Type B pancreatic cell (in vitro differentiated cells): ENCODE results near the gene RNU1-4. TPM values are rescaled to one million over a fixed set of nuclear protein-coding genes. Genes with fewer than 3 reads are reported as not detected.
"Not testable (repeated sequence)": the region's sequence is repeated elsewhere in the genome, so short reads cannot be mapped to it uniquely, and the experiment has no call there.

Source experiments
- DNase-seq: peaks from one replicate; pipeline ENCODE4 v3.0.0; 2021; ENCODE audit warnings: mixed read lengths; ENCODE audit not compliant: unreplicated experiment; ENCODE audit errors: extremely low spot score
- H3K27ac Mint-ChIP-seq: 2 replicates; pipeline ENCODE4 v1.8.0; 2021; ENCODE audit warnings: mild to moderate bottlenecking, mixed read lengths
- H3K27me3 Mint-ChIP-seq: 2 replicates; pipeline ENCODE4 v1.8.0; 2021; ENCODE audit warnings: mixed read lengths
- H3K36me3 Mint-ChIP-seq: 2 replicates; pipeline ENCODE4 v1.8.0; 2021; ENCODE audit warnings: mixed read lengths
- H3K4me1 Mint-ChIP-seq: one replicate; pipeline ENCODE4 v1.8.0; 2021; ENCODE audit warnings: mixed read lengths; ENCODE audit not compliant: unreplicated experiment
- H3K4me3 Mint-ChIP-seq: 2 replicates; pipeline ENCODE4 v1.8.0; 2021; ENCODE audit warnings: mild to moderate bottlenecking, mixed read lengths
- H3K9me3 Mint-ChIP-seq: 2 replicates; pipeline ENCODE4 v1.8.0; 2021; ENCODE audit warnings: mixed read lengths
- total RNA-seq: library from RNA; stranded (reverse); gene quantifications from 2 replicates; pipeline ENCODE4 v1.2.1, GENCODE V29; 2021; ENCODE audit warnings: low replicate concordance
- TF ChIP-seq, protein P1 (sequence below): fragments of 200-600 bp; sonication (generic); conservative IDR thresholded peaks from 2 replicates; pipeline ENCODE4 v1.5.0; 2021; ENCODE audit warnings: antibody characterized with exemption, mild to moderate bottlenecking

The RNU1-4 gene
- total RNA-seq, 1 donor from 2014 or later = 3,564 TPM

- H3K4me3 Mint-ChIP-seq, DNase-seq, H3K27me3 Mint-ChIP-seq, H3K36me3 Mint-ChIP-seq, H3K27ac Mint-ChIP-seq, H3K4me1 Mint-ChIP-seq, H3K9me3 Mint-ChIP-seq: not testable (repeated sequence)
Measured at GRCh38 chr1:16703141-16703540, 37.2 kb upstream of the RNU1-4 start.

DNA sequence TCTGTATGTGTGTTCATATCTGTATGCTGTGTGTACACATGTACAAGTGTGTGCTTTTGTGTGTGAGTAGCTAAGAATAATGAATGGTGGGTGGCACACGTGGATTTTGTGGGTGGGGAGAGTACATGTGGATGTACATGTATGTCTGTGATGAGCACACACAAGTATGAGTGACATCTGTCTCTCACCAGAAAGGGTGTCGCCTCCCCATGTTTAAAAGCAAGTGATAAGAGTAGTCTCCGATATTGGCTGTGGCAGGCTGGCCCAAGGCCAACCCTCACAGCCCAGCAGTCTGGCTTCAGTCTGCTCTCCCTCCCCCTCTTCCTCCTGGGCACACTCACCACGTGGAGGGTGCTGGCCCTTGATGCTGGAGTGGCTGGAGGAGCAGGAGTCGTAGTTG lies 36.7 kb upstream of the RNU1-4 start:
- not testable (repeated sequence) for H3K4me1 Mint-ChIP-seq, H3K4me3 Mint-ChIP-seq, DNase-seq, H3K27me3 Mint-ChIP-seq, H3K27ac Mint-ChIP-seq, H3K36me3 Mint-ChIP-seq, H3K9me3 Mint-ChIP-seq

GRCh38 chr1:16704076-16704475 lies 36.2 kb upstream of the RNU1-4 start:
- not testable (repeated sequence) for DNase-seq, H3K9me3 Mint-ChIP-seq, H3K4me1 Mint-ChIP-seq, H3K36me3 Mint-ChIP-seq, H3K27me3 Mint-ChIP-seq, H3K4me3 Mint-ChIP-seq, H3K27ac Mint-ChIP-seq

DNA sequence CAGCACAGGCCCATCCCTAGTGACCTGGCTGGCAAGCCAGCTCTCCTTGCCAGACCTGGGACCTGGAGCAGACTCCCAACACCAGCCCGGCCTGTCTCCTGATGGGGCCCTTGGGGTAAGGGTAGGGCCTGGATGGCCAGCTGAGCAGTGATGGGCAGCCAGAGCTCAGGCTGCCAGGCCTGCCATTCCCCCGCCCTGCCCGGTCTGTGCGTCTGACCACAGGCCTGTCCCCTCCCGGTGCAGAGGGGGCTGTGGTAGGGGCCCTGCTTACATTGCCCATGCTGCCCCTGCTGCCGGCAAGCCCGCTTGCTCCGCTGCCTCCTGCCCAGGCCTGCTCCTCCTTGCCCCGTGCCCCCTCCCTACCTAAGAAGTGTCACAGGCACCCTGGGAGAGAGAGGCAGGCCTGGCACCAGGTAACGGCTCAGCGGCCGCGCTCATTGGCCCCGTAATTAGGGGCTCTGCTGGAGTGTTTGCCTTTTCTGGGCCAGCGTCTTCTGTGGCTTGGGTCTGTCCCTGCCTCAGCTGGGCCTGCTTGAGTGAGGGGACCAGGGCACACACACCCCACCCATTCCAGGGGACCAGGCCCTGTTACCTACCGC lies 35.7 kb upstream of the RNU1-4 start:
- H3K27ac Mint-ChIP-seq, H3K36me3 Mint-ChIP-seq, H3K27me3 Mint-ChIP-seq, H3K4me3 Mint-ChIP-seq, H3K4me1 Mint-ChIP-seq, DNase-seq, H3K9me3 Mint-ChIP-seq: not testable (repeated sequence)

DNA sequence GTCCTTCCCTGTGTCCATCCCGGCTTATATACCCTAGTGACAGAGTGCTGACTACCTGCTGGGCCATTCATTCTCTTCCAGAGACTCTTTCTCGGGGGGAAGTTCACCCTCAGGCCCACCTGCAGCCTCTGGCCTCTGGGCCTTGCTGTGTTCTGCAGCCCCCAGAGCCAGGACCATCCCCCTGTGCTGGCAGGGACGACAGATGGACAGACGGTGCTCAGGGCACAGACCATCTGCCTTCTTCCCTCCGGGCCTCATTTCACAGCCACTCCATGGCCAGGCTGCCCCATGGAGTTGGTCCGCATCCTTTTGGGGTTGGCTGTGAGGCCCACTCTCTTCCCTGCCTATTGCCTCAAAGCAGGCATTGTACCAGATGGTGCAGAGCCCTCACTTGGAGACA lies 34.0 kb upstream of the RNU1-4 start:
- H3K4me3 Mint-ChIP-seq, H3K27ac Mint-ChIP-seq, DNase-seq, H3K9me3 Mint-ChIP-seq, H3K27me3 Mint-ChIP-seq, H3K4me1 Mint-ChIP-seq, H3K36me3 Mint-ChIP-seq: not testable (repeated sequence)

- DNase-seq, H3K4me1 Mint-ChIP-seq, H3K4me3 Mint-ChIP-seq, H3K36me3 Mint-ChIP-seq, H3K27ac Mint-ChIP-seq, H3K27me3 Mint-ChIP-seq, H3K9me3 Mint-ChIP-seq: not testable (repeated sequence)
Measured at GRCh38 chr1:16707130-16708093, 32.9 kb upstream of the RNU1-4 start.

DNA sequence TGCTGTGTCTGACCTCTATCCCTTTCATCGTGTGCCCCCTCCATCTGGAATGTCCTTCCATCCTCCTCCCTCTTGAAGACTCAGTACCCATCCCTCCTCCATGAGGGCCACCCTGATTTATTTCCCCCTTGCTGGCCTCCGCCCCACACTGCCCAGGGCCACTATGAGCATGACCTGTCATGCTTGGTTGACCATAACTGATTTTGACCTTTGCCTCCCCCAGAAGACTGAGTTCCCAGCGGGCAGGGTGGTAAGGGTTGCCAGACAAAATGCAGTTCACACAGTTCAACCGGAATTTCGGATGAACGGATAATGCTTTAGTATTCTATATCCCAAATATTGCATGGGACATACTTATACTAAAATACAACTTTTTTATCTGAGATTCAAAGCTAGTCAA lies 31.6 kb upstream of the RNU1-4 start:
- not testable (repeated sequence) for DNase-seq, H3K27ac Mint-ChIP-seq, H3K27me3 Mint-ChIP-seq, H3K36me3 Mint-ChIP-seq, H3K4me3 Mint-ChIP-seq, H3K4me1 Mint-ChIP-seq, H3K9me3 Mint-ChIP-seq

GRCh38 chr1:16709659-16710087 lies 30.6 kb upstream of the RNU1-4 start:
- not testable (repeated sequence) for H3K9me3 Mint-ChIP-seq, DNase-seq

GRCh38 chr1:16710618-16711017 lies 29.7 kb upstream of the RNU1-4 start:
- not testable (repeated sequence) for H3K27ac Mint-ChIP-seq

More at GRCh38 chr1:16709659-16710087, 30.6 kb upstream of the RNU1-4 start:
- not testable (repeated sequence) for H3K27ac Mint-ChIP-seq, H3K27me3 Mint-ChIP-seq, H3K4me3 Mint-ChIP-seq, H3K4me1 Mint-ChIP-seq, H3K36me3 Mint-ChIP-seq

DNA sequence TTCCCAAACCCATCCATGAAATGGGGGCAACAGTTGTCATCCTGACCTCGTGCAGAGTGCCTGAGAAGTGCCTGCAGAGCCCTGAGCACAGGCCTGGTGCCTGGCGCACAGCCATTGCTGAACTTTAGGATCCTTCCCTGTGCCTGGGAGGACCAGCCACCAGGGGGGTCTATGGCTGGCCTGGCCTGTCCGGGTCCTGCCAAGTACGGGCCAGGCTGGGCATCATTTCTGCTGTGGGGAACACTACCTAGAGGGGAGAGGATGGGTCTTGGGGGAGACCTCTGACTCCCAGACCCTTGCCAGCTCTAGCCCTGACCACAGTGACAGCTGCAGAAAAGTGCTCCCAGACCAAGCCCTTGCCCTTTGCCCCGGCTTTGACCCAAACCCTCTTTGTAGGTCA lies 28.2 kb upstream of the RNU1-4 start:
- TF ChIP-seq, protein P1, sequence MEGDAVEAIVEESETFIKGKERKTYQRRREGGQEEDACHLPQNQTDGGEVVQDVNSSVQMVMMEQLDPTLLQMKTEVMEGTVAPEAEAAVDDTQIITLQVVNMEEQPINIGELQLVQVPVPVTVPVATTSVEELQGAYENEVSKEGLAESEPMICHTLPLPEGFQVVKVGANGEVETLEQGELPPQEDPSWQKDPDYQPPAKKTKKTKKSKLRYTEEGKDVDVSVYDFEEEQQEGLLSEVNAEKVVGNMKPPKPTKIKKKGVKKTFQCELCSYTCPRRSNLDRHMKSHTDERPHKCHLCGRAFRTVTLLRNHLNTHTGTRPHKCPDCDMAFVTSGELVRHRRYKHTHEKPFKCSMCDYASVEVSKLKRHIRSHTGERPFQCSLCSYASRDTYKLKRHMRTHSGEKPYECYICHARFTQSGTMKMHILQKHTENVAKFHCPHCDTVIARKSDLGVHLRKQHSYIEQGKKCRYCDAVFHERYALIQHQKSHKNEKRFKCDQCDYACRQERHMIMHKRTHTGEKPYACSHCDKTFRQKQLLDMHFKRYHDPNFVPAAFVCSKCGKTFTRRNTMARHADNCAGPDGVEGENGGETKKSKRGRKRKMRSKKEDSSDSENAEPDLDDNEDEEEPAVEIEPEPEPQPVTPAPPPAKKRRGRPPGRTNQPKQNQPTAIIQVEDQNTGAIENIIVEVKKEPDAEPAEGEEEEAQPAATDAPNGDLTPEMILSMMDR = peak; percentile 14
- H3K27ac Mint-ChIP-seq, H3K36me3 Mint-ChIP-seq, H3K9me3 Mint-ChIP-seq, H3K27me3 Mint-ChIP-seq, H3K4me3 Mint-ChIP-seq, H3K4me1 Mint-ChIP-seq, DNase-seq: not testable (repeated sequence)

More at GRCh38 chr1:16710618-16711017, 29.7 kb upstream of the RNU1-4 start:
- DNase-seq, H3K4me3 Mint-ChIP-seq, H3K9me3 Mint-ChIP-seq, H3K27me3 Mint-ChIP-seq, H3K4me1 Mint-ChIP-seq, H3K36me3 Mint-ChIP-seq: not testable (repeated sequence)

DNA sequence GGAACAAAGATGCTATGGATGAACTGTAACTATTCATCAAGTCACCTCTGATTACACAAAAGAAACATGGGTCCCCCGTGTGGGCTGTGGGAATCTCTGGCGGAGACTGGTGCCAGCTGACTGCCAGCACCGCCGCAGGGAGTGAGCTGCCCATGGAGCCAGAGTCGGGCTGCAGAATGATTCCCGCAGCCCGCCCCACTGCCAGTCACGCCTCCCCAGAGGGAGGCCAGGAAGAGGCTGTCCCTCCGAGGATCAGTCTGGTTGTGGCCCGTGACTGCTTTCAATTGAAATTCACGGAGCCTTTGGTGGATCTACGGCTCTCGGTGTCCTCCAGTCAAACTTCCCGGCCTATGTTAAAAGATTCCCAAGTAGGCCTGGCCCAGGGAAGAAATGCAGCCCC lies 27.7 kb upstream of the RNU1-4 start:
- H3K9me3 Mint-ChIP-seq, H3K4me3 Mint-ChIP-seq: not testable (repeated sequence)

GRCh38 chr1:16712984-16713383 lies 27.3 kb upstream of the RNU1-4 start:
- not testable (repeated sequence) for H3K4me3 Mint-ChIP-seq, H3K27me3 Mint-ChIP-seq, H3K4me1 Mint-ChIP-seq, H3K27ac Mint-ChIP-seq, DNase-seq, H3K9me3 Mint-ChIP-seq, H3K36me3 Mint-ChIP-seq

More for the DNA sequence above, 27.7 kb upstream of the RNU1-4 start:
- DNase-seq, H3K4me1 Mint-ChIP-seq, H3K27ac Mint-ChIP-seq, H3K36me3 Mint-ChIP-seq, H3K27me3 Mint-ChIP-seq: not testable (repeated sequence)

GRCh38 chr1:16713480-16713879 lies 26.8 kb upstream of the RNU1-4 start:
- not testable (repeated sequence) for DNase-seq, H3K4me3 Mint-ChIP-seq, H3K27me3 Mint-ChIP-seq, H3K36me3 Mint-ChIP-seq, H3K27ac Mint-ChIP-seq, H3K9me3 Mint-ChIP-seq, H3K4me1 Mint-ChIP-seq
